ENCODE data around the gene RXRB. TPM values are rescaled to one million over a fixed set of nuclear protein-coding genes. Genes with fewer than 3 reads are reported as not detected.

RXRB gene
- polyA plus RNA-seq, 3 donors, result 4.5 to 74.5 (median 5.1) TPM

- 90% methylated on average over 8 of the region's 14 CpGs for WGBS (ENCODE audit: insufficient coverage)
- H3K9me3 Mint-ChIP-seq, result no peaks in the 10 kb centered on the region
- no peaks in the 10 kb centered on the region for H3K36me3 Mint-ChIP-seq
- TF ChIP-seq CTCF (IDR thresholded peaks at IDR 0.05), result no peak
- no peak overlapping the region for H3K9ac ChIP-seq (ENCODE audit: insufficient read depth, low read length, poor library complexity, severe bottlenecking)
- no peak overlapping the region for H3K4me2 ChIP-seq (replicated peaks; ENCODE audit: extremely low read depth, low read length, poor library complexity, severe bottlenecking)
- no peaks in the 10 kb centered on the region for H3K9me3 ChIP-seq (replicated peaks in 1 of 2; ENCODE audit: control insufficient read depth in 1 of 2, insufficient read depth in 1 of 2, low read length in 2 of 2)
- no peak overlapping the region for H3K27ac ChIP-seq (ENCODE audit: low read depth in 1 of 2, low read length in 2 of 2)
- intact Hi-C loops (cut with micrococcal nuclease), result loop anchor here (5.0 to 10.0 kb wide), 2 partner anchors 80 to 82 kb away; no protein-coding TSS in a partner anchor
- H3K27me3 Mint-ChIP-seq (ENCODE audit: low read depth in 3 of 3), result peaks cover 16 to 21% (median 16%) of the 10 kb centered on the region in 3 donors
- H2AFZ ChIP-seq (ENCODE audit: insufficient read depth, low read depth, low read length, poor library complexity, severe bottlenecking), result no peak overlapping the region
- no peak overlapping the region for H3K4me3 Mint-ChIP-seq
- no peak overlapping the region for H3K27ac Mint-ChIP-seq
- H3K4me1 ChIP-seq (ENCODE audit: control insufficient read depth in 1 of 2, insufficient read depth in 2 of 2, low read length in 2 of 2), result peaks cover 17 to 24% of the 10 kb centered on the region in 2 donors
- H3K27me3 ChIP-seq (ENCODE audit: control insufficient read depth in 2 of 2, insufficient read depth in 2 of 2, low read length in 2 of 2), result no peaks in the 10 kb centered on the region
- H4K20me1 ChIP-seq (ENCODE audit: insufficient read depth, low read length), result no peaks in the 10 kb centered on the region
- H3K4me1 Mint-ChIP-seq, result peaks cover 23% of the 10 kb centered on the region
- no peak for DNase-seq
- no peaks in the 10 kb centered on the region for H3K79me2 ChIP-seq (ENCODE audit: insufficient read depth, low read length)
- no peaks in the 10 kb centered on the region for H3K36me3 ChIP-seq (replicated peaks in 1 of 2; ENCODE audit: control insufficient read depth in 1 of 2, insufficient read depth in 2 of 2, low read length in 2 of 2)
- H3K4me3 ChIP-seq (replicated peaks in 1 of 3; ENCODE audit: low read depth in 2 of 3, low read length in 3 of 3), result no peak overlapping the region
Observed at GRCh38 chr6:33164665-33165373, 35.6 kb downstream of the RXRB start.

GRCh38 chr6:33164176-33164575, 36.3 kb downstream of the RXRB start:
- Mint-ChIP-seq H3K27ac (no peak overlapping the region), H3K36me3 (no peaks in the 10 kb centered on the region), H3K27me3 (ENCODE audit: low read depth in 3 of 3) (peaks cover 16 to 20% (median 16%) of the 10 kb centered on the region in 3 donors), H3K9me3 (no peaks in the 10 kb centered on the region), H3K4me3 (no peak overlapping the region), H3K4me1 (peaks cover 23% of the 10 kb centered on the region)
- Histone ChIP-seq H2AFZ (ENCODE audit: insufficient read depth, low read depth, low read length, poor library complexity, severe bottlenecking) (no peak overlapping the region), H3K36me3 (replicated peaks in 1 of 2; ENCODE audit: control insufficient read depth in 1 of 2, insufficient read depth in 2 of 2, low read length in 2 of 2) (no peaks in the 10 kb centered on the region), H3K4me3 (replicated peaks in 1 of 3; ENCODE audit: low read depth in 2 of 3, low read length in 3 of 3) (no peak overlapping the region), H3K9ac (ENCODE audit: insufficient read depth, low read length, poor library complexity, severe bottlenecking) (no peak overlapping the region), H3K4me1 (ENCODE audit: control insufficient read depth in 1 of 2, insufficient read depth in 2 of 2, low read length in 2 of 2) (peaks cover 17 to 24% of the 10 kb centered on the region in 2 donors), H3K79me2 (ENCODE audit: insufficient read depth, low read length) (no peaks in the 10 kb centered on the region), H3K9me3 (replicated peaks in 1 of 2; ENCODE audit: control insufficient read depth in 1 of 2, insufficient read depth in 1 of 2, low read length in 2 of 2) (no peaks in the 10 kb centered on the region), H3K27me3 (ENCODE audit: control insufficient read depth in 2 of 2, insufficient read depth in 2 of 2, low read length in 2 of 2) (no peaks in the 10 kb centered on the region), H4K20me1 (ENCODE audit: insufficient read depth, low read length) (no peaks in the 10 kb centered on the region), H3K27ac (ENCODE audit: low read depth in 1 of 2, low read length in 2 of 2) (no peak overlapping the region), H3K4me2 (replicated peaks; ENCODE audit: extremely low read depth, low read length, poor library complexity, severe bottlenecking) (no peak overlapping the region)
- intact Hi-C loops (cut with micrococcal nuclease), result loop anchor here (5.0 to 10.0 kb wide), 2 partner anchors 81 to 83 kb away; no protein-coding TSS in a partner anchor
- no peak for TF ChIP-seq CTCF (IDR thresholded peaks at IDR 0.05)
- 77% methylated on average over 10 of the region's 10 CpGs for WGBS (ENCODE audit: insufficient coverage)
- no peak for DNase-seq
